Gastrocnemius medialis (tissue), 4 donors: ENCODE results near the gene ITPR1. TPM values are rescaled to one million over a fixed set of nuclear protein-coding genes. Genes with fewer than 3 reads are reported as not detected.

ENCODE experiments used
- ATAC-seq, 2 donors: fragments of 150-250 bp; one replicate each; pipeline ENCODE4 v1.9.1; 2016
- DNase-seq, 2 donors: peaks; one replicate each; pipeline ENCODE4 v3.0.0-alpha.2; 2019
- H3K27ac ChIP-seq, 4 donors: fragments of 200-600 bp; sonication (generic); 1 replicate in 1 of 4; 2 replicates in 3 of 4; pipeline ENCODE4 v1.5.1; 2016 to 2018; ENCODE audit warnings: mild to moderate bottlenecking in 2 of 4, moderate library complexity in 1 of 4
- H3K27me3 ChIP-seq, 3 donors: fragments of 200-600 bp; sonication (generic) in 2 of 3; 1 replicate in 1 of 3; 2 replicates in 2 of 3; pipeline versions ENCODE4 v1.5.1 to v1.6.0; 2016 to 2019; ENCODE audit warnings: mild to moderate bottlenecking in 1 of 3, moderate library complexity in 1 of 3
- H3K36me3 ChIP-seq, 2 donors: fragments of 200-600 bp; sonication (generic) in 1 of 2; one replicate each; pipeline ENCODE4 v1.5.1; 2017 to 2018
- H3K4me1 ChIP-seq, 2 donors: fragments of 200-600 bp; sonication (generic) in 1 of 2; one replicate each; pipeline ENCODE4 v1.5.1; 2016 to 2017; ENCODE audit warnings: mild to moderate bottlenecking in 2 of 2
- H3K4me3 ChIP-seq, 4 donors: fragments of 200-600 bp; sonication (generic) in 3 of 4; 1 replicate in 1 of 4; 2 replicates in 3 of 4; pipeline ENCODE4 v1.5.1; 2016 to 2019; ENCODE audit warnings: mild to moderate bottlenecking in 2 of 4
- H3K9me3 ChIP-seq, 3 donors: fragments of 200-600 bp; sonication (generic) in 2 of 3; 1 replicate in 1 of 3; 2 replicates in 2 of 3; pipeline ENCODE4 v1.5.1; 2016 to 2019
- POLR2A ChIP-seq, 2 donors: fragments of 450-650 bp; IDR thresholded peaks; one replicate each; pipeline ENCODE4 v1.6.1; 2017; ENCODE audit warnings: antibody characterized with exemption in 2 of 2, mild to moderate bottlenecking in 2 of 2, moderate library complexity in 2 of 2
- in situ Hi-C, 4 donors: fragments of 200-750 bp; cut with MboI; loops; one replicate each; pipeline versions ENCODE4 v1.15.0 to v1.8.0; 2017; ENCODE audit warnings: low sequenced_read_pairs in 4 of 4
- intact Hi-C: fragments of 100-400 bp; cut with DNase I; formaldehyde crosslinking; loops from one replicate; pipeline ENCODE4 v1.15.1; 2023; ENCODE audit warnings: low total_unique reads
- total RNA-seq, 4 donors: library from RNA; depleted of rRNA; stranded (reverse); fragments of >200 nt; gene quantifications; one replicate each; pipeline versions ENCODE4 v1.1.0 to v1.2.3, GENCODE V29; 2016
- TF ChIP-seq, protein P1 (sequence below), 5 experiments: fragments of 450-650 bp in 3 of 5; fragments of 200-600 bp in 2 of 5; sonication (generic) in 2 of 5; IDR thresholded peaks in 4 of 5; conservative IDR thresholded peaks in 1 of 5; 1 replicate in 4 of 5; 2 replicates in 1 of 5; pipeline ENCODE4 v1.5.1; 2016 to 2019; ENCODE audit warnings: antibody characterized with exemption in 5 of 5, mild to moderate bottlenecking in 3 of 5, moderate library complexity in 3 of 5

ITPR1 gene
- total RNA-seq, 4 donors from 2014 or later: 5.5 to 21.7 (median 11.3) TPM

- H3K4me3 ChIP-seq: no peak overlapping the region
- H3K4me1 ChIP-seq: no peaks in the 10 kb centered on the region
- no peaks in the 10 kb centered on the region for H3K27me3 ChIP-seq
- no peaks in the 10 kb centered on the region for H3K36me3 ChIP-seq
- intact Hi-C loops (no loop called here), in situ Hi-C loops (loop anchor here in 1 of 4 donors (25.0 kb wide), 1 partner anchor 508 kb away; no protein-coding TSS in a partner anchor)
- ATAC-seq (no peak), DNase-seq (no peak)
- H3K27ac ChIP-seq: no peak overlapping the region
- no peaks in the 10 kb centered on the region for H3K9me3 ChIP-seq
- TF ChIP-seq, protein P1, sequence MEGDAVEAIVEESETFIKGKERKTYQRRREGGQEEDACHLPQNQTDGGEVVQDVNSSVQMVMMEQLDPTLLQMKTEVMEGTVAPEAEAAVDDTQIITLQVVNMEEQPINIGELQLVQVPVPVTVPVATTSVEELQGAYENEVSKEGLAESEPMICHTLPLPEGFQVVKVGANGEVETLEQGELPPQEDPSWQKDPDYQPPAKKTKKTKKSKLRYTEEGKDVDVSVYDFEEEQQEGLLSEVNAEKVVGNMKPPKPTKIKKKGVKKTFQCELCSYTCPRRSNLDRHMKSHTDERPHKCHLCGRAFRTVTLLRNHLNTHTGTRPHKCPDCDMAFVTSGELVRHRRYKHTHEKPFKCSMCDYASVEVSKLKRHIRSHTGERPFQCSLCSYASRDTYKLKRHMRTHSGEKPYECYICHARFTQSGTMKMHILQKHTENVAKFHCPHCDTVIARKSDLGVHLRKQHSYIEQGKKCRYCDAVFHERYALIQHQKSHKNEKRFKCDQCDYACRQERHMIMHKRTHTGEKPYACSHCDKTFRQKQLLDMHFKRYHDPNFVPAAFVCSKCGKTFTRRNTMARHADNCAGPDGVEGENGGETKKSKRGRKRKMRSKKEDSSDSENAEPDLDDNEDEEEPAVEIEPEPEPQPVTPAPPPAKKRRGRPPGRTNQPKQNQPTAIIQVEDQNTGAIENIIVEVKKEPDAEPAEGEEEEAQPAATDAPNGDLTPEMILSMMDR (IDR thresholded peaks at IDR 0.05 in 4 of 5, conservative IDR thresholded peaks at IDR 0.05 in 1 of 5): no peak
- TF ChIP-seq POLR2A (IDR thresholded peaks at IDR 0.05): no peak
Observed at GRCh38 chr3:4704552-4704951, 211.4 kb downstream of the ITPR1 start.

DNA sequence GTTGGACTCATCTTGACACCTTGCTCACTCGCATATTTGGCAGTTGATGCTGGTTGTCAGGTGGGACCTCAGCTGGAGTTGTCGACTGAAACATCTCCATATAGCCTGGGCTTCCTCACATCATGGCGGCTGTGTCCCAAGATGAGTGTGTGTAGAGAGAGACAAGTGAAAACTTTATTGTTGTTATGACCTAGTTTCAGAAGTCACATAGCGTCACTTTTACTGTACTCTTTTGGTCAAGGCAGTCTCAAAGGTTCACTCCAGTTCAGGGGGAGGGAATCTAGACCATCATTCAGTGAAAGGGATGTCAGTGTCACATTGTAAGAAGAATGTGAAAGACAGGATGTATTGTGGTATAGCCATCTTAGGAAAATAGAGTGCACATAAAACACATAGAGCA is 214.2 kb downstream of the ITPR1 start:
- in situ Hi-C loops: loop anchor here in 1 of 4 donors (25.0 kb wide), 1 partner anchor 505 kb away; no protein-coding TSS in a partner anchor

GRCh38 chr3:4708230-4708629 is 215.1 kb downstream of the ITPR1 start:
- Histone ChIP-seq H3K9me3 (no peaks in the 10 kb centered on the region), H3K4me1 (peaks cover 3 to 5% of the 10 kb centered on the region in 2 donors), H3K27ac (no peak overlapping the region), H3K36me3 (no peaks in the 10 kb centered on the region), H3K4me3 (no peak overlapping the region), H3K27me3 (no peaks in the 10 kb centered on the region)
- in situ Hi-C loops: loop anchor here in 1 of 4 donors (25.0 kb wide), 1 partner anchor 504 kb away; no protein-coding TSS in a partner anchor
- DNase-seq: no peak
- TF ChIP-seq, protein P1 (IDR thresholded peaks at IDR 0.05 in 4 of 5, conservative IDR thresholded peaks at IDR 0.05 in 1 of 5): no peak
- no peak for TF ChIP-seq POLR2A (IDR thresholded peaks at IDR 0.05)
- ATAC-seq: no peak
- intact Hi-C loops: no loop called here

More for the DNA sequence above, 214.2 kb downstream of the ITPR1 start:
- no peaks in the 10 kb centered on the region for H3K27me3 ChIP-seq
- TF ChIP-seq POLR2A (IDR thresholded peaks at IDR 0.05): no peak
- TF ChIP-seq, protein P1 (IDR thresholded peaks at IDR 0.05 in 4 of 5, conservative IDR thresholded peaks at IDR 0.05 in 1 of 5): no peak
- DNase-seq (no peak), ATAC-seq (no peak)
- no peak overlapping the region for H3K27ac ChIP-seq
- peaks cover 3 to 5% of the 10 kb centered on the region in 2 donors for H3K4me1 ChIP-seq
- intact Hi-C loops: no loop called here
- H3K9me3 ChIP-seq: no peaks in the 10 kb centered on the region
- H3K36me3 ChIP-seq: no peaks in the 10 kb centered on the region
- no peak overlapping the region for H3K4me3 ChIP-seq

- in situ Hi-C loops: loop anchor here in 1 of 4 donors (25.0 kb wide), 1 partner anchor 503 kb away; no protein-coding TSS in a partner anchor
Observed at GRCh38 chr3:4709341-4709740, 216.2 kb downstream of the ITPR1 start.

More at GRCh38 chr3:4709341-4709740, 216.2 kb downstream of the ITPR1 start:
- TF ChIP-seq POLR2A (IDR thresholded peaks at IDR 0.05): no peak
- TF ChIP-seq, protein P1 (IDR thresholded peaks at IDR 0.05 in 4 of 5, conservative IDR thresholded peaks at IDR 0.05 in 1 of 5): no peak
- intact Hi-C loops: no loop called here
- DNase-seq (no peak), ATAC-seq (no peak)
- Histone ChIP-seq H3K4me1 (peaks cover 3 to 5% of the 10 kb centered on the region in 2 donors), H3K9me3 (no peaks in the 10 kb centered on the region), H3K27me3 (no peaks in the 10 kb centered on the region), H3K36me3 (no peaks in the 10 kb centered on the region), H3K4me3 (no peak overlapping the region), H3K27ac (no peak overlapping the region)
